Stimulated activated CD8-positive, alpha-beta memory T cell treated with anti-CD3 and anti-CD28 coated beads, Interleukin-15, amount 100 ng/mL, for 48 hours (primary cell): ENCODE data around the gene ATP1B1.

Experiments
- DNase-seq, 2 donors: peaks; one replicate each; pipeline ENCODE4 v3.0.0-alpha.2; 2020; ENCODE audit warnings: low read depth in 2 of 2

Gene ATP1B1

GRCh38 chr1:169094897-169095569 lies 11.5 kb upstream of the ATP1B1 start:
- DNase-seq = no peak

- DNase-seq = no peak
These were observed 8.1 kb upstream of the ATP1B1 start for GRCh38 chr1:169098380-169098779.

GRCh38 chr1:169099561-169099960 lies 6.9 kb upstream of the ATP1B1 start:
- DNase-seq = no peak

DNA sequence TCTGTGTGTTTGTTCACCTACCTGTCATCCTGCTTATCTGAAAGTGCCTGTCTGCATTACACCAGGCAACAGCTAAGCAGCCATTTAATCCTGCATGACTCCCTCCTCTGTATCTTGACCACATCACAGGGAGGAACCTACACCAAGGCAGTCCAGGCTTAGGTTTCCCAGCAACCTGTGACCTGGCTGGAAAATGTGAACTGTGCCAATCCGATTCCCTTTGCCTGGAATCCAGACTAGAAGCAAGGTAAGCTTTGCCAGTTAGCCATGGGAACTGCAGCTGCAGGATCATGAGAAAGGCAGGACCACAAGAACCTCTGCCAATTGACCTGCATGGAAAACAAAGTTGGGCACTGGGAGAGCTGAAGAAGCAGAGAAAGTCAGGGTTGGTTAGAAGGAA lies 6.3 kb upstream of the ATP1B1 start:
- DNase-seq = no peak

DNA sequence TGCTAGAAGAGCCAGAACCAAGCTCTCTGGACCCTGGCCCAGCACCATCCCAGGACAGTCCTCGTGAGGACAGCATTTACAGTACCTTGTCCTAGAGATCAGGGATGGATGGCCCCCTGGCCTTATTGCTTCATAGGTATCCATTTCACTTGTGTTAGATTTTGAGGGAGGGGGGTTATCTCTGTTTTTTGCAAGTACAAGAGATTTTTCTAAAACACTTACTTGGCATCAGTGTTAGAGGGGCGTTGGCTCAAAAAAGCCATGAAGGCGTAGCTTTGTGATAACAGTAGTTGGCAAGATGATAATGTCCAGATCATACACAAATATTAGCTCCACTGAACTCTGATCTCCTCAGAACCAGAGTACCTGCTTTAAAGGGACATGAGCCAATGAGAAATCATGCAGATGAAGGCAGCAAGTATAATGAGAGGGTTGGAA lies 5.8 kb upstream of the ATP1B1 start:
- no peak for DNase-seq

GRCh38 chr1:169102567-169102966 lies 3.9 kb upstream of the ATP1B1 start:
- no peak for DNase-seq

- no peak for DNase-seq
These were observed 3.5 kb upstream of the ATP1B1 start for GRCh38 chr1:169103002-169103401.

- DNase-seq = no peak
These were observed 3.0 kb upstream of the ATP1B1 start for GRCh38 chr1:169103480-169103893.

- no peak for DNase-seq
These were observed 1.4 kb upstream of the ATP1B1 start for GRCh38 chr1:169105087-169105433.

GRCh38 chr1:169105434-169106094 lies 926 bp upstream of the ATP1B1 start:
- DNase-seq = no peak

DNA sequence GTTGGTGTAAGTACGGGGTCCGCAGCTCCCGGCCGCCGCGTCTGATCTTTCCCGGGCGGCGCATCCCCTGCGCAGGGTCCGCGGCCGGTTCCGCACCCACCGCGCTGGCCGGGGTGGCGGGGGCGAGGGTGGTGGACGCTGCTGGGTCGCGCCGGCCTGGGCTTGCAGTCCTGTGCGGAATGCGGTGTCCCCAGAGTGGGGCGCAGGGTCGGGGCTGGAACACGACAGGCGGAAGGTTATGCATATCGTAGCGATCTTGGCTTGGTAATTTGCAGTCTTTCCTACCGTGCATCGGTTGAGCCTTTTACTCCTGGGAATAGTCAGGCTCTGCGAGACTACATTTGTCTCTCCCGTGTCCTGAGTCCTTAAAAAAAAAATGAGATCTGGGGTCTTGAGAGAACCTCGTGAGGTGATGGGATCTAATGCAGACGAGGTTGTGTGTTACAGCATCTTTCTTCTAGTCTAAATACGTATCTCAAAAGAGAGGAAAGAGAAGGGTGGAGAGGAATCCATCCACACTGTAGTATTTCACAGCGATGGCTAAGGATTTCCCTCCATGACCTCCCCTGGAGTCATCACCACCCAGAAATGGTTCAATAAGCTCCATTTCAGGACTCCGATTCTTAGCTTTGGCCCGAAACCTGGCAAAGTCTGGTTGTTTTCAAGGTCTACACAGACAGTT lies 572 bp downstream of the ATP1B1 start:
- DNase-seq = no peak

GRCh38 chr1:169107603-169108208 lies 1.2 kb downstream of the ATP1B1 start:
- no peak for DNase-seq

DNA sequence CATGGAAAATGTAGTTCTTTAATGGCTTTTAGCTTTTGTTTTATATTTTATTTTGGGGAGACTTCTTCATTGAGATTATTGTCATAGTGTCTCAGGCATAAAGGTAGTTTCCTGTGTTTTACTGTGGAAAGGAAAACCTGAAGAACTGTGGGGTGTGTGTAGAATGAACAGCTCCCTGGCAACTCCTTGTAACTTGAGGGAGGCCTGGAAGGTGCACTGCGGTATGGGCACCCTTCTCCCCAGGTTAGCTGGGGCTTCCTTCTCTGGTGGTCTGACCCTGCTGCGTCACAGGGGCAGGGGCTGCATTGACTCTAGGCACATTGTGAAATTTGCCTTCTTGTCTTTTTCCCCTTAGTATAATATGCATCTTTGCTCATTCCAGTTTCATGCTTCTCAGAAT lies 1.7 kb downstream of the ATP1B1 start:
- no peak for DNase-seq

- no peak for DNase-seq
These were observed 2.5 kb downstream of the ATP1B1 start for GRCh38 chr1:169108863-169109560.

DNA sequence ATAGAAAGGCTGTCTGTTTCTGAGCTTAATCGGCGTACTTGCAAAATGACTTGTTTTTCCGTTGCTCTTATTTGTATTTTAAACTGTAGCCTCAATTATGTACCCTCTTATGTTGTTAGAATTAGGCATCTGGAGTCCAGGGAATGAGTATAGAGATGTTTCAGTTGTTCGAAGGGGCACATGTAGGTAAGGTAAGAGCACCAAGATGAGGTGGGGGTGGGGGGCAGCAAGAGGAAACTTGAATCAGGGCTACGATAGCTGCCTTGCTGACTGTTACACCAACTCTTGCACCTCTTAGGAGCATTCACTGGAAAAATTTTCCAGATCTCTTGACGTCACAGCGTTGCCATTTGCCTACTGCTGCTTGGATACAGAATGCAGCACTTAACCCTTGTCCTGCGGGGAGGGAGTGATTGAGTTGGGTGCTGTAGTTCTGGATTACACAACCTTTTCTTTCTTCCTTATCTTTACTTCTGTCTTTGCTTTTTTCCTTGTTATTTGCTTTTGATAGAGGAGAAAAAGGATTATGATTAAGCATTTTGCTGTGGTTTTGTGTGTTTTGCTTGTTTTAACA lies 3.2 kb downstream of the ATP1B1 start:
- DNase-seq = no peak

- DNase-seq = no peak
These were observed 3.7 kb downstream of the ATP1B1 start for GRCh38 chr1:169110236-169110635.

GRCh38 chr1:169110689-169111447 lies 4.4 kb downstream of the ATP1B1 start:
- no peak for DNase-seq

GRCh38 chr1:169111472-169111871 lies 5.0 kb downstream of the ATP1B1 start:
- DNase-seq = no peak

DNA sequence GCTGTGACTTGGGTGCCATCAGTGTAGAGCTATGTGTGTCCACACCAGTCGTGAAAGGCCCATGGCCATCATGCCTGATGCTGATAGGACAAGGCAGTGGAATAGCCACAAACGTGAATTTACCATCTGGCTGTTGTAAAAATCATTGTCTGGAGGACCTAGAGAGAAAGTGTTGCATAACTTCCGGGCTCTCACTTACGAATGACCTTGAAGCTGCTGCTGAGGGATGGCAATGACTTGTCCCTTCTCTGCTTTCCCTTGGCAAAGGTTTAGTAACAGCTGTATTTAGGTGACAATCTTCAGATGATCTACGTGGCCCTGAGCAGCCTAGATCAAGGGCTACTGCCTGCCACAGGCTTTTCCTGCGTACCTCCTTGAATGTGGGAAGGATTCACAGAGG lies 5.8 kb downstream of the ATP1B1 start:
- DNase-seq = no peak

GRCh38 chr1:169113613-169114119 lies 7.2 kb downstream of the ATP1B1 start:
- no peak for DNase-seq
